OCI-LY1 (cell line): ENCODE measurements around the gene USP14.

Source experiments
- H2AFZ ChIP-seq: fragments of 200-600 bp; sonication (generic), shearing (Covaris generic); 2 replicates; pipeline ENCODE4 v1.6.0; 2014; ENCODE audit warnings: antibody characterized with exemption, mild to moderate bottlenecking, low read length
- H3F3A ChIP-seq: fragments of 200-600 bp; sonication (generic), shearing (Covaris generic); 2 replicates; pipeline ENCODE4 v1.6.0; 2014; ENCODE audit warnings: mild to moderate bottlenecking, antibody characterized with exemption, low read length, moderate library complexity; ENCODE audit not compliant: insufficient read depth
- H3K27ac ChIP-seq: fragments of 200-600 bp; sonication (generic); 2 replicates; pipeline ENCODE4 v1.5.1; 2014; ENCODE audit warnings: low read length, mixed run types, mild to moderate bottlenecking, low read depth; ENCODE audit not compliant: poor library complexity, severe bottlenecking
- H3K27me3 ChIP-seq: fragments of 200-600 bp; sonication (generic); 2 replicates; pipeline ENCODE4 v1.6.0; 2014; ENCODE audit warnings: antibody characterized with exemption, mild to moderate bottlenecking, low read length, moderate library complexity; ENCODE audit not compliant: insufficient read depth
- H3K36me3 ChIP-seq: fragments of 200-600 bp; sonication (generic); 2 replicates; pipeline ENCODE4 v1.6.1; 2014; ENCODE audit warnings: mild to moderate bottlenecking, antibody characterized with exemption, low read length, moderate library complexity, mixed read lengths; ENCODE audit not compliant: insufficient read depth
- H3K4me1 ChIP-seq: fragments of 200-600 bp; sonication (generic); 2 replicates; pipeline ENCODE4 v1.5.1; 2014; ENCODE audit warnings: mild to moderate bottlenecking, low read length, moderate library complexity; ENCODE audit not compliant: insufficient read depth, severe bottlenecking
- H3K4me2 ChIP-seq: fragments of 200-600 bp; sonication (generic), shearing (Covaris generic); 2 replicates; pipeline ENCODE4 v1.6.1; 2014; ENCODE audit warnings: low read length
- H3K4me3 ChIP-seq: fragments of 200-600 bp; sonication (generic); 2 replicates; pipeline ENCODE4 v1.5.1; 2014; ENCODE audit warnings: low read length, low read depth, mild to moderate bottlenecking, mixed read lengths; ENCODE audit not compliant: poor library complexity, severe bottlenecking
- H3K79me2 ChIP-seq: fragments of 200-600 bp; shearing (Covaris generic); 2 replicates; pipeline ENCODE4 v1.6.1; 2016; ENCODE audit warnings: mixed run types, low read length, mixed read lengths; ENCODE audit not compliant: insufficient read depth
- H3K9ac ChIP-seq: fragments of 200-600 bp; sonication (generic), shearing (Covaris generic); 2 replicates; pipeline ENCODE4 v1.6.1; 2014; ENCODE audit warnings: mild to moderate bottlenecking, low read length, mixed read lengths
- H3K9me2 ChIP-seq: fragments of 200-600 bp; sonication (generic), shearing (Covaris generic); 2 replicates; pipeline ENCODE4 v1.6.1; 2014; ENCODE audit warnings: low read depth, mild to moderate bottlenecking, low read length, mixed read lengths
- H3K9me3 ChIP-seq: fragments of 200-600 bp; shearing (Covaris generic); 2 replicates; pipeline ENCODE4 v1.6.1; 2014; ENCODE audit warnings: low read length, mixed read lengths
- H4K20me1 ChIP-seq: fragments of 200-600 bp; sonication (generic), shearing (Covaris generic); 2 replicates; pipeline ENCODE4 v1.6.0; 2016; ENCODE audit warnings: mild to moderate bottlenecking, low read length; ENCODE audit not compliant: insufficient read depth
- EZH2 ChIP-seq: fragments of 200-600 bp; sonication (generic), shearing (Covaris generic); IDR thresholded peaks from 2 replicates; pipeline ENCODE4 v1.8.0; 2017; ENCODE audit warnings: borderline replicate concordance, mixed run types, mild to moderate bottlenecking, antibody characterized with exemption, low read length, moderate library complexity, mixed read lengths
- TF ChIP-seq, protein P1 (sequence below): fragments of 200-600 bp; sonication (generic), shearing (Covaris generic); IDR thresholded peaks from 2 replicates; pipeline ENCODE4 v1.5.1; 2017; ENCODE audit warnings: mild to moderate bottlenecking, antibody characterized with exemption, low read length, moderate library complexity, mixed read lengths

USP14 gene

DNA sequence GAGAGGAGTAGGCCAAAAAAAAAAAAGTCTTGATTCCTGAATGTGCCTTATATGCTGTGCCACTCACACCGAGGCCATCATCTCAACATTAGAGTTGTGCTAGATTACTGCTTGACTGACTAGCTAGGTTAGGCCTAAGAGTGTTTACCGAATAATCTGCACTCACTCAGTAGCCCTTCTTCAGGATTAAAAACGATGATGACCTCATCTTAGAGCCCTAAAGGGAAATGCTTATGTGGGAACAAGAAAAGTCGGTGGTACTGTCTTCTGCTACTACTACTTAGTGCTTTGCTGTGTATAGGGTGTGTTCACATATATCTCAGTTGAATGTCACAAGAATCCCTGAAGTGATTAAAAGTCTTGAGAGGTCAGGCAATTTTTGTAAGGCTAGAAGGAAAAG, 55.1 kb downstream of the USP14 start:
- Histone ChIP-seq H3K9ac (no peak overlapping the region), H3K4me1 (no peaks in the 10 kb centered on the region), H3F3A (no peaks in the 10 kb centered on the region), H2AFZ (no peak overlapping the region), H3K9me3 (no peaks in the 10 kb centered on the region), H3K4me2 (no peak overlapping the region), H3K9me2 (no peaks in the 10 kb centered on the region), H3K79me2 (no peaks in the 10 kb centered on the region), H4K20me1 (no peaks in the 10 kb centered on the region), H3K27me3 (no peaks in the 10 kb centered on the region), H3K4me3 (no peak overlapping the region), H3K36me3 (peaks cover 86% of the 10 kb centered on the region), H3K27ac (no peak overlapping the region)
- no peak for TF ChIP-seq EZH2
- TF ChIP-seq, protein P1, sequence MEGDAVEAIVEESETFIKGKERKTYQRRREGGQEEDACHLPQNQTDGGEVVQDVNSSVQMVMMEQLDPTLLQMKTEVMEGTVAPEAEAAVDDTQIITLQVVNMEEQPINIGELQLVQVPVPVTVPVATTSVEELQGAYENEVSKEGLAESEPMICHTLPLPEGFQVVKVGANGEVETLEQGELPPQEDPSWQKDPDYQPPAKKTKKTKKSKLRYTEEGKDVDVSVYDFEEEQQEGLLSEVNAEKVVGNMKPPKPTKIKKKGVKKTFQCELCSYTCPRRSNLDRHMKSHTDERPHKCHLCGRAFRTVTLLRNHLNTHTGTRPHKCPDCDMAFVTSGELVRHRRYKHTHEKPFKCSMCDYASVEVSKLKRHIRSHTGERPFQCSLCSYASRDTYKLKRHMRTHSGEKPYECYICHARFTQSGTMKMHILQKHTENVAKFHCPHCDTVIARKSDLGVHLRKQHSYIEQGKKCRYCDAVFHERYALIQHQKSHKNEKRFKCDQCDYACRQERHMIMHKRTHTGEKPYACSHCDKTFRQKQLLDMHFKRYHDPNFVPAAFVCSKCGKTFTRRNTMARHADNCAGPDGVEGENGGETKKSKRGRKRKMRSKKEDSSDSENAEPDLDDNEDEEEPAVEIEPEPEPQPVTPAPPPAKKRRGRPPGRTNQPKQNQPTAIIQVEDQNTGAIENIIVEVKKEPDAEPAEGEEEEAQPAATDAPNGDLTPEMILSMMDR: no peak

DNA sequence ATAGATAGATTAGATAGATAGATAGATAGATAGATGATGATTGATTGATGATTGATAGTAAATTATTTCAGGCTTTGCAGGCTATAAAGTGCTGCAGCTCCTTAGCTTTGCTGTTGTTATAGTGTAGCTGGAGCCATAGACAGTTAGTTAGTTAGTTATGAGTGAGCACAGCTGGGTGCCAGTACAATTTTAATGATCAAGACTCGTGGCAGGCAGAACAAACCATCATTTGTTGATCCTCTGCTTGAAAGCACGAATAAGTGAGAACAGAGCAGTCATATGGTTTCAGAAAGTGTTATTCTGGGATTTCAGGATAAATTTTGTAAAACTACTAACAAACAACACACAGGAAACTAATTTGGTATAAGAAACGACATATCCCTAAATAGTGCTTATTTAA, 55.6 kb downstream of the USP14 start:
- no peak for TF ChIP-seq EZH2
- TF ChIP-seq, protein P1: no peak
- Histone ChIP-seq H3K9me2 (no peaks in the 10 kb centered on the region), H3K4me2 (no peak overlapping the region), H2AFZ (no peak overlapping the region), H3F3A (no peaks in the 10 kb centered on the region), H3K4me3 (no peak overlapping the region), H3K27ac (no peak overlapping the region), H3K36me3 (peaks cover 90% of the 10 kb centered on the region), H3K9ac (no peak overlapping the region), H3K9me3 (no peaks in the 10 kb centered on the region), H3K27me3 (no peaks in the 10 kb centered on the region), H3K4me1 (no peaks in the 10 kb centered on the region), H4K20me1 (no peaks in the 10 kb centered on the region), H3K79me2 (no peaks in the 10 kb centered on the region)

DNA sequence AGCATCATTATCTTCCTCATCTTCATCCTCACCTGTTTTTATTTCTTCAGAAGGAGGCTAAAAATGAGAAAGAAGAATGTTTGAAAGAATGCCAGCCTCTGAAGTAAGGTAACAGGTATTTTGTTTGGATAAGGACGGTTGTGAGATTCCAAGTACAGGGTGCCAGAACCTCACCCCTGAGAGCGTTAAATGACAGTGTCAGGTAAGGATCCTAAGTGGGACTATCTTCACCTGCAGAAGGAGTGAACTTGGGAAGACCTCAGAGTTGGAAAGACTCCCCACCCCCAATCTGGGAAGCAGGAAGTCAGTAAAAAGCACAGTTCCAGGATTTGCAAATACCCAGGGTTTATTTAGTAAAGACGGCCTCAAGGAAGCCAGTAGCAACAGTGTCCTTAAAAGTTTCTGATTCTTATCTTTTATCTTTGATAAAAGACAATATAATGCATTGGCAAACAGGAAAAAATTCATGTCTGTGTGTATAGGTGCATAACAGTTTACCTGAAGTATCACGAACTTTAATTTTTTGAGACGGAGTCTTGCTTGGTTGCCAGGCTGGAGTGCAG, 57.2 kb downstream of the USP14 start:
- no peaks in the 10 kb centered on the region for H3F3A ChIP-seq
- no peaks in the 10 kb centered on the region for H3K9me3 ChIP-seq
- no peaks in the 10 kb centered on the region for H3K9me2 ChIP-seq
- H3K4me3 ChIP-seq: no peak overlapping the region
- no peaks in the 10 kb centered on the region for H4K20me1 ChIP-seq
- no peak overlapping the region for H3K9ac ChIP-seq
- no peak overlapping the region for H2AFZ ChIP-seq
- H3K4me2 ChIP-seq: no peak overlapping the region
- no peaks in the 10 kb centered on the region for H3K4me1 ChIP-seq
- H3K36me3 ChIP-seq: peaks cover 88% of the 10 kb centered on the region
- TF ChIP-seq EZH2: no peak
- TF ChIP-seq, protein P1: no peak
- no peaks in the 10 kb centered on the region for H3K79me2 ChIP-seq
- H3K27ac ChIP-seq: no peak overlapping the region
- no peaks in the 10 kb centered on the region for H3K27me3 ChIP-seq
